HG03469 (cell line): ENCODE results near the gene QDPR.
"Not testable (repeated sequence)": the region's sequence is repeated elsewhere in the genome, so short reads cannot be mapped to it uniquely, and the experiment has no call there.

ENCODE experiments used
- ATAC-seq: cut with Tn5 transposase; IDR thresholded peaks from one replicate; pipeline ENCODE4 v1.9.1; 2021; ENCODE audit warnings: mild to moderate bottlenecking, moderate library complexity, moderate number of reproducible peaks; ENCODE audit not compliant: unreplicated experiment

Gene QDPR

DNA sequence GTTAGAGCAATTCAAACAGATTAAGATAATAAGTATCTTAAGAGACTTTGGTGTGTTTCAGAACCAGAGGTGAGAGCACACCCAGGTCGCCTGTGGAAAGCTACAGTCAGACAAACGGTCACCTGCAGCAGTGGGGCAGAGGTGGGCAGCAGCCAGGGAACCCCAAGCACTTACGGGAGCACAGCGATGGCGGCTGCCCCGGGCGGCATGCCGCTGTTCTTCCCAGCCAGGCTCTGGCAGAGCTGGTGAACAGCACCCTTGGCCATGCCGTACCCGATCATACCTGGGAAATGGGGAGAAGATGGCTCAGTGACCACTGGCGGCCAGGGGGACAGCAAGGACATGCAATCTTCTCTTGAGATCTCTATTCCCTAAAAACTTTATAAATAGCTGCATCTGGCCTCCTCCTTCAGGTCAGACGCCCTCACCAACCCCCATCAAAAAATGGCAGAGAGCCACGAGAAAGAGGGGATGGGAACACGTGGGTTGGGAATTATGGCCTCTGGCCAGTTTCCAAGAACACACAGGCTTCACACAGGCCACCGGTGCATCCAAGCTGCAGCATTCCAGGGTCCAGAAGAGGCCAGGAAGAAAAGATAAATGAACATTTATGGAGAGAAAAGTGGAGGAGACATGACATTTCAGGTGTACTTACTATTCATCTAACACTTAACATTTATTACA lies 19.7 kb downstream of the QDPR start:
- ATAC-seq = no peak

- no peak for ATAC-seq
These were observed 20.7 kb downstream of the QDPR start for GRCh38 chr4:17491196-17491595.

DNA sequence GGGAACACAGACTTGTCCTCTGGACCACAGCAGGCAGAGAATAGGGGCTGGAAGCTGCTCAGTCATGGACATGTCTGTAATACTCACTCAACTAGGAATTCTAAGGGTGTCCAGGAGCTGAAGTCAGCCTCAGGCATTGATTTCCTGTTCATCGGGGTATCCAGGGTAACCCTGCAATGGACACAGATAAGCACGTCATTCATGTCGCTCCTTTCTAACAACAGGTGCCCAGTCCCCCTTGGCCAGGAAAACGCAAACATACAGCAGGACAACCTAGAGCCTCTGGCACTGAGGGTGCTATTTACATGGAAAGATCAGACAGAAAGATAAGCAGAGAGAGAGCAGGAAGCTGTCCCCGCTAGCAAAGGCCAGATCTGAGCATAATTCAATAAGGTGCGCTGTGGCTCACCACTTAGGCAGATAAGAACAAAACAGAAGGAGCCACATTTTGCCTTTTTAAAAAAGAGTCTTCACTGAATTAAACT lies 21.3 kb downstream of the QDPR start:
- ATAC-seq = no peak

DNA sequence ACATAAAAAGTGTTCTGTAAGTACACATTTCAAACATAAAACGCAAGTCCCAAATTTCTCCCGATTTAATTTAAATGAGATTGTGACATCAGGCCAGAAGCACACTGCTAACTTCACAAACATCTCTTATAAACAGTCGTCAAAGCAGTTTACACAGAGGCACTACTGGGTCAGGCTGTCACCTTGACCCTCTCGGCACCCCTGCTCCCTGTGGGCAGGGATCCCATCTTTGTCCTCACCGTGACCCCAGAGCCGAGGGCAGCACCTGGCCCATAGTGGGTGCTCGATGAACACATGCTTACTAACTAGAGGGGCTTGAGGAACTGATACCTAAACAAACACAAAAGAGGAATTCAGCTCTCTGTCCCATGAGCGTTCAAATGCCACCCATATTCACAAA lies 22.2 kb downstream of the QDPR start:
- ATAC-seq = no peak

DNA sequence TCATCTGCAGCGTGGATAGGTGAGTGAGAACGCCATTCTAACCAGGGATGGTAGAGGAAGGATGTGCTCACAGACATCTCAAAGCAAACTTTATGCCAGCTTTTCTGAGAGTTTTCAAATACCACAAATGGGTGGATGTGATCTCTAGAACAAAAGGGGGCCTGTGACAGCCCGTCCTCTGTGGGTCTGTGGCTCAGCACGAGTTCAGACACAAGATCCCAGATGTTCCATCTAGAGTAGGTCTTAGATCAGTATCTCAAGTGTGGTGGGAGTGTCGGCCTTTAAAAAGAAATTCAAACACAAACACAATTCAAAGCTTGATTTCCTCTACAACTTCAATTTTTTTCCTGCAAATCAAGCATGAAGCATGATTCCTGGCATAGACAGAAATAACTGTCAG lies 22.8 kb downstream of the QDPR start:
- no peak for ATAC-seq

DNA sequence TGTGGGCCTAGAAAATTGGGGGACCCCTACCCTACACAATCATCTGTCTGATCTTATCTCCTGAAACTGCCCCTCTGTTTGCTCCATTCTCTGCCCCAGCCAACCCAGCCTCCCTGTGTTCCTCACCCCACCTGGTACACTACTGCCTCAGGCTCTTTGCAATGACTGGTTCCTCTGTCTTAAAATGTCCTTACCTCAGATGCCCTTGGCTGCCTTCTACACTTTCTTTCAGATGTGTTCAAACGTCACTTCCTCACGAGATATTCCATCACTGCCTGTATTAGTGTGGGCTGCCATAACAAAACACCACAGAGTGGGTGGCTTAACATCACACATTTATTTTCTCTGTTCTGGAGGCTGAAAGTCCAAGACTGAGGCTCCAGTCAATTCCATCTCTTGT lies 29.2 kb downstream of the QDPR start:
- no peak for ATAC-seq

GRCh38 chr4:17480955-17481354 lies 30.9 kb downstream of the QDPR start:
- no peak for ATAC-seq

DNA sequence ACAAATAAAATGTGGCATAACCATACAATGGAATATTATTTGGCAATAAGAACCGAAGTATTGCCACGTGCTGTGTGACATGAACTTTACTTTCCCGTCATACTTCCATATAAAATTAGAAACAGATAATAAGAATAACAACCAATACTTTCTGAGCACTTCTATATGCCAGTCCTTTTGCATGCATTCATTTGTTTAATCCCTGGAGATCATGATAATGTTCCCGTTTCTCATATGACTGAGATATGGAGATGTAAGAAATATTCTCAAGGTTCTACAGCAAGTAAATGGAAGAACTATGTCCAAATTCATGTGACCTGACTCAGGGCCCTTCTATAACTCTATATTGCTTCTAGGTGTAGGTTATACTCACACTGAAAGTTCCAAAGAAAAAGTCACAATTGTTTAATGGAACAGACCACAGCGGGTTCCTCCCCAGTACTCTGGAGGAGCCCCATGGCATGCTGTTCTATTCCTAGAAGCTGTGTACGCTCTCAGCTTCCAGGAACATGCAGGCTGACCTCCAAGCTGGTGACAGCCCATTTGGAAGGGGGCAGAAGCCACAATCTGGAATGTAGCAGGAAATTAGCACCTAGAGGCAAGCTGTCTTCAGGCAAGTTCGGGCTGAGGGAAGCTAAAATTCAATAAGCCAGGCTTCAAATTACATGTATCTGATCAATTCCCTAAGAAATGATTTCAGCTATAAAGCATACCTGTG lies 31.5 kb downstream of the QDPR start:
- no peak for ATAC-seq

DNA sequence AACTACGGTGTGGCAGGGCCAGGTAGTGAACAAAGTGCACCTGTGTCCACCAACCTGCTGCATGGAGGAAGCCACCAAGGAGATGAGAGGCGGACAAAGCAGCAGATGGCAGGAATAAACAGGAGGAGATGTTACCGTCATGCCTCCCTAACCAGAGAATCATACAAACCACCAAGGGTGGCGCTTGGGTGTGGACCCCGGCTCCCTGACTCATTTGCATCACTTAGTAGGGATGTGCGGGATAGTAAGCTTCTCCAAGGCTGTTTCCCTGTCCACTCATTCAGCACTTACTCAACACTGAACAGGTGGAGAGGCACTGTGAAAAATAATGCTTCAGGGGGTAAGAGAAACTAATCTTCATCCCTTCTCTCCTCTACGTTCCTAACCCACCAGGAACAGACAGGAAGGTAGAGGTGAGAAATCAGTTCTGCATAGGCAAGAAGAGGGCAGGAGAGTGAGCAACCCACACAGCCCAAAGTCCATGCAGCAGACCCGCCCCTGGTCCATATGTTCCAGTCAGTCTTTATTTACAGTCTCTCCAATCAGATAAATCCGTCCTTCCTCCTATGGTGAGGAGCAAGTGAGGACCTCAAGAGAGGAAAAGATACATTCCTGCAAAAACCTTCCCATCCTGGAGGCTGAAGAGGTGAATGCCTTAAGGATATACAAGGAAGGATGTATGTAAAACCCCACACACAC lies 34.0 kb downstream of the QDPR start:
- ATAC-seq = no peak

DNA sequence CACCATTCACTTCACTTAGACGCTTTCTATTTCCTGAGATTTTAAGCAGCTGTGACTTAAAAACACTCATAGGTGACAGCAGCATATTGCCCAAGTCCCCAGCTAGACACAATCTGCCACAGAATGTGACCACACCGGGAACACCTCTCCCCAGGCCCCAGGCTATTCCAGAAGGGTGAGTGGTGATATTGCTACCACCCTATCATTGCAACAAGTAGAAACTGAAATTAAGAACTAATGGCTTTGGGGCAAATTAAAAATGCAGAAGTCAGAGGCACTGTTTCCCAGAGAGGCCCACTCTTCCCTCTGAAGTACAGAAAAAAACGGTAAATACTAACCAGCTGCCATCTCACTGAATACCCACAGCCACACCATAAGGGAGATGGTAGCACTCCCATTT lies 35.0 kb downstream of the QDPR start:
- ATAC-seq = no peak

DNA sequence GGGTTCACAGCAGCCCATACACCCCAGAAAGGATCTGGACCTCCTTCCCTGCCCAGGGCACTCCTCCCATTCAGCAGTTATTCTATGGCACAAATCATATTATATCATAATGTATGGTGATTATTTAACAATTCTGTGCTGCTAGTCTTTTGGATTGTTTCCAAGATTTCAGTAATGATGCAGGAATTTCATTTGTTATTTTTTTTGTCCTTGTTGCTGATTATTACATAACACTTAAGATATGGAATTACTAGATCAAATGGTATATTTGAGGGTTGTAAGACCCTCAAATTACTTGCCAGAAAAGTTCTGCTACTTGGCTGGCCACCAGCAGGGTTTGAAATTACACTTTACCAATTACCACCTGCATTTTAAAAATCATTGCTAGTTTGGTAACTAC lies 36.4 kb downstream of the QDPR start:
- ATAC-seq = no peak

GRCh38 chr4:17469931-17470674 lies 41.8 kb downstream of the QDPR start:
- ATAC-seq = no peak

DNA sequence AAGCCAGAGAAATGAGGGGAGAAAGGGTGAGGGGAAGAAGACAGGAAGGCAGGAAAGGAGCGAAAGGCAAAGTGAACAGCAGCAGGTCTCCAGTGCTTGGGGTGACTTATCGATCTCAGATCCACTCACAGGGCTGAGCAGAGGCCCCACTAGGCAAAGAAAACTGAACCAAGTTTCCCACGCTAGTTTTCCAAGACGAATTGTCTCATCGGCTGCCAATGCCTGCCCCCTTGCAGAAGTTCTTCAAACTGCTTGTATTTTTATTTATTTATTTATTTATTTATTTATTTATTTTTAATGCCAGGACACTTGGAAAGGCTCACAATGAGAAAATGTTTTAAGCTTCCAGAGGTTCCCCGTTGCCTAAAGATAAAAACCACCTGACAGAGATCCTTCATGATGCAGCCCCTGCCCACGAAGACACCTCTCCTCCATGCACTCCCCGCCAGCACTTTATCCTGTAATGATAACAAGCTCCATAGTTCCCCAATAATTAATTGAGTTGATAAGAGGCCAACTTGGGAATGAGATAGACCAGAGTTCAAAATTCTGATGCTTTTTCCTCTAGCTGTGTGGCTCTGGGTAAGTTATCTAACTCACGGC lies 43.2 kb downstream of the QDPR start:
- no peak for ATAC-seq

- ATAC-seq = no peak
These were observed 48.3 kb downstream of the QDPR start for GRCh38 chr4:17463606-17464005.

- no peak for ATAC-seq
These were observed 61.6 kb downstream of the QDPR start for GRCh38 chr4:17450269-17450804.

DNA sequence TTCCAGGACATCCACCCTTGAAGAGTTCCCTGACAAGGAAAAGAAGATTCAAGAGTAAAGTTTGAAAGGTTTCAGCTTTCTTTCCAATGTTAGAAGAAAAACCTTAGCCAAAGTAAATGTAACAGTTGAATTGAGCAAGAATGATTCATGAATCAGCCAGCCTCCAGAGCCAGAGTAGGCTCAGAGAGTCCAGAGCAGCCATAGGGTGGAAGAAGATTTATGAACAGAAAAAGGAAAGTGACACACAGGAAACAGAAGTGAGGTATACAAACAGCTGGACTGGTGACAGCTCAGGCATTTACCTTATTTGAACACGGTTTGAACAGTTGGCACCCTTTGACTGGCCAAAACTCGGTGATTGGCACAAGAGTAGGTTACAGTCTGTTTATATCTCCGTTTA lies 63.2 kb downstream of the QDPR start:
- ATAC-seq = no peak

DNA sequence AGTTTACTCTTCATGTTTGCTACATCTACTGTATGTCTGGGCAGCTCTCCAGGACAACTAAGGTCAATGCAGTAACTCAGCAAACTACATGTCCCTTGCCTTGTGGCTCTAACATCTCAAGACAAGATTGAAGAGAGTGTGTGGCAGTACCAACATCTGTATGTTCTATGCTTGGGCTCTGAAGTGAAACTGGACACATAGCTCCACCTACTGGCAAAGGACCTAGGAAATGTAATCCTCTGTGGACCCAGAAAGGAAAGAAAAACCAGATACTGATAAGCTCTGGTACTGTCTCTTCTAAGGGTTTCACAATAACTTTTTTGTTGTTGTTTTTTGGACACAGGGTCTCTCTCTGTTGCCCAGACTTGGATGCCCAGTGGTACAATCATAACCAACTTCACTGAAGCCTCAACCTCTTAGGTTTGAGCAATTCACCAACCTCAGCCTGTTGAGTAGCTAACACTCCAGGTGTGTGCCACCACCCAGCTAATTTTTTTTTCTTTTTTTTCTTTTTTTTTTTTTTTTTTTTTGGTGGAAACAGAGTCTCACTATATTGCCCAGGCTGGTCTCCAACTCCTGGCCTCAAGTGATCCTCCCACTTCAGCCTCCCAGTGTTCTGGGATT lies 64.1 kb downstream of the QDPR start:
- ATAC-seq = peak; percentile 96

GRCh38 chr4:17447056-17447455 lies 64.8 kb downstream of the QDPR start:
- ATAC-seq = no peak

DNA sequence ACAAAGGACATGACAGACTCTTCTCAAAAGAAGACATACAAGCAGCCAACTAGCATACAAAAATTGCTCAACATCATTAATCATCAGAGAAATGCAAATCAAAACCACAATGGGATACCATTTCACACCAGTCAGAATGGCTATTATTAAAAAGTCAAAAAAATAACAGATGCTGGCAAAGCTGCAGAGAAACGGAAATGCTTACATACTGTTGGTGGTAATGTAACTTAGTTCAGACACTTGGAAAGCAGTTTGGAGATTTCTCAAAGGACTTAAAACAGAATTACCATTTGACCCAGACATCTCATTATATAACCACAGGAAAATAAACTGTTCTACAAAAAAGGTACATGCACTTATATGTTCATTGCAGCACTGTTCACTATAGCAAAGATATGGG lies 69.4 kb downstream of the QDPR start:
- not testable (repeated sequence) for ATAC-seq

DNA sequence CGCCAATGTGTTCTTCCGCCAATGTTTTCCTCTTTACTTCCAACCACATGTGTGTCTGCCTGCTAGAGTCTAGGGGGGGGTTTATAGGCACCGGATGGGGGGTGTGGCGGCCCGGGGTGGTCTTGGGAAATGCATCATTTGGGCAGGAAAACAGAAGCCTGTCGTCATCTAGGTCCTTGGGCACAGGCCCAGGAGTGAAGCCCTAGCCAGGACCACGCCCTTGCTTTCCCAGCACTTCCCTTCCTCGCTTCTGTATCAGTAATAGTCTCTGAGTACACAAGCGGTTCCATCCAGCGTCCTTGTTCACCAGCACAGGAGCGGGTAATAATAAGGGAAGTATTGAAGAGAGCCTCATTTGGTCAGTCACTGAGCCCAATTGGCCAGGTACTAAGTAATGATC lies 74.5 kb downstream of the QDPR start:
- ATAC-seq = no peak
